Measurements from ENCODE around the gene ATP2B2. TPM values are rescaled to one million over a fixed set of nuclear protein-coding genes. Genes with fewer than 3 reads are reported as not detected.

Gene ATP2B2
- total RNA-seq, 1 experiment from 2014 or later: not detected

DNA sequence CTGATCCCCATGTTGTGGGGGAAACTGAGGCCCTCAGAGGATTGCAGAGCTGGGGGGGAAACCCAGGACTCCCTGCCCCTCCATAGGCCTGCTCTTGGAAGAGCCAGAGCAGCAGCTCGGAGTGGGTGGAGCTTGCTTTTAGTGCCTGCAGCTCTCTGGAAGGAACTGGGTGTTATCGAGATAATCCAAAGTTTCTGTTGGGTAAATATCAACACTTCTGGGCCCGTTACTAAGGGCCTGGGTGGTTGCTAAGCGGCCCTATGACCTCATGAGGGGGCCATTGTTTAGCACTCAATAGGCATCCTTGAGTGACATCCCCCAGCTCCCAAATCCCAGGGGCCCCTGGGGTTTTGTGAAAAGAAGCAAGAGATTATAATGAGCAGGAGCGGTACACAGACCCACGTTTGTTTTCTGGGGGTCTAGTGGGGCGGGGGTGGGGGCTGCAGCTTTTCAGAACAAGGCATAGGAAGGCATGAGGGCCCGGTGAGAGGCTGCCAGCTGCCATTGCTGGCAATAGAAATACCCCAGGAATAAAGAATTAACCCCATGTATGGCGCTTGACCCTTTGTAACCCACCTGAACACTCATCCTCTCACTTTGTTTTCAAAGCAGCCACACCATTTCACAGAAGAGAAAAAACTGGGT is 48.3 kb upstream of the ATP2B2 start:
- no peak for ATAC-seq
- Histone ChIP-seq H3K9ac (ENCODE audit: low read length) (no peak overlapping the region), H3K9me2 (ENCODE audit: insufficient read depth) (no peaks in the 10 kb centered on the region), H3K4me2 (ENCODE audit: low read length) (no peak overlapping the region), H4K20me1 (ENCODE audit: insufficient read depth) (no peaks in the 10 kb centered on the region), H3K27ac (ENCODE audit: low read depth, low read length) (no peak overlapping the region), H3K9me3 (ENCODE audit: control insufficient read depth in 1 of 2, insufficient read depth in 1 of 2, low read depth in 1 of 2, low read length in 2 of 2) (no peaks in the 10 kb centered on the region), H3K36me3 (ENCODE audit: control insufficient read depth in 1 of 2, insufficient read depth in 2 of 2, low read length in 2 of 2) (no peaks in the 10 kb centered on the region), H2AFZ (ENCODE audit: low read depth, low read length, poor library complexity, severe bottlenecking) (no peak overlapping the region), H3K4me1 (ENCODE audit: control insufficient read depth in 1 of 2, insufficient read depth in 2 of 2, low read length in 2 of 2) (peaks cover 19 to 46% of the 10 kb centered on the region in 2 experiments; a peak in 3 of 4 replicates), H3K27me3 (ENCODE audit: insufficient read depth, low read length) (no peaks in the 10 kb centered on the region; the same call in 1 of the 2 replicates), H3K79me2 (ENCODE audit: insufficient read depth, low read length) (no peaks in the 10 kb centered on the region), H3K4me3 (replicated peaks in 1 of 2; ENCODE audit: low read depth in 1 of 2, low read length in 2 of 2) (no peak overlapping the region)
- intact Hi-C loops (cut with micrococcal nuclease): no loop called here
- ChIA-PET CTCF (no interaction called here), POLR2A (no interaction called here), RAD21 (ENCODE audit: low non-redundant PET in 1 of 2, low total read pairs in 2 of 2, uncharacterized antibody in 2 of 2, unreplicated experiment in 2 of 2) (no interaction called here)
- DNase-seq (ENCODE audit: low read depth, low spot score): no peak
- no TSS peak for BruUV-seq (replicated peaks)
- no peak for TF ChIP-seq POLR2AphosphoS5 (IDR thresholded peaks at IDR 0.05; ENCODE audit: low read depth, low read length)
- no peak for TF ChIP-seq ZNF274 (IDR thresholded peaks at IDR 0.05; ENCODE audit: low read depth, low read length)
- TF ChIP-seq ELF1 (IDR thresholded peaks at IDR 0.05; ENCODE audit: borderline replicate concordance, low read depth): no peak
- no peak for TF ChIP-seq CBX3 (IDR thresholded peaks at IDR 0.05; ENCODE audit: low read depth)
- TF ChIP-seq CEBPB (IDR thresholded peaks at IDR 0.05; ENCODE audit: low read depth): no peak
- TF ChIP-seq, protein P1, sequence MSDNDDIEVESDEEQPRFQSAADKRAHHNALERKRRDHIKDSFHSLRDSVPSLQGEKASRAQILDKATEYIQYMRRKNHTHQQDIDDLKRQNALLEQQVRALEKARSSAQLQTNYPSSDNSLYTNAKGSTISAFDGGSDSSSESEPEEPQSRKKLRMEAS (IDR thresholded peaks at IDR 0.05): no peak
- TF ChIP-seq TCF7L2 (IDR thresholded peaks at IDR 0.05; ENCODE audit: borderline replicate concordance, extremely low read depth, insufficient read depth, insufficient read length): no peak
- no peak for TF ChIP-seq FOSL1 (IDR thresholded peaks at IDR 0.05; ENCODE audit: low read depth)

DNA sequence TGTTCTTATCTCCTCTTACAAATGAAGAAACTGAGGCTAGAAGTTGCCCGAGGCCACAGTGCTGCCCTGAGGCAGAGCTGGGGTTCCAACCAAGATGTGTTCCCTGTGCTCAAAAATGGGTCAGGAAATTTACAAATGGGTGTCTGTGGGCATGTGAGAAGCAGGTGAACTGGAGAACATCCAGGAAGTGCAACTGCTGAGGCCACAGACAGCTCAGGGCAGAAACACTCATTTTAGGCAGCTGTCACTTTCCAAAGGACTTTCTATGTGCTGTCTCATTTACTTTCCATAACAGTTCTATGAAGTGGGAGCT is 47.2 kb upstream of the ATP2B2 start:
- Histone ChIP-seq H3K4me3 (replicated peaks in 1 of 2; ENCODE audit: low read depth in 1 of 2, low read length in 2 of 2) (no peak overlapping the region), H3K36me3 (ENCODE audit: control insufficient read depth in 1 of 2, insufficient read depth in 2 of 2, low read length in 2 of 2) (no peaks in the 10 kb centered on the region), H3K9me3 (ENCODE audit: control insufficient read depth in 1 of 2, insufficient read depth in 1 of 2, low read depth in 1 of 2, low read length in 2 of 2) (no peaks in the 10 kb centered on the region), H2AFZ (ENCODE audit: low read depth, low read length, poor library complexity, severe bottlenecking) (peak overlapping the region; percentile 89), H3K27me3 (ENCODE audit: insufficient read depth, low read length) (no peaks in the 10 kb centered on the region; the same call in 1 of the 2 replicates), H3K4me1 (ENCODE audit: control insufficient read depth in 1 of 2, insufficient read depth in 2 of 2, low read length in 2 of 2) (peaks cover 15 to 41% of the 10 kb centered on the region in 2 experiments; a peak in 3 of 4 replicates), H4K20me1 (ENCODE audit: insufficient read depth) (no peaks in the 10 kb centered on the region), H3K27ac (ENCODE audit: low read depth, low read length) (no peak overlapping the region), H3K79me2 (ENCODE audit: insufficient read depth, low read length) (no peaks in the 10 kb centered on the region), H3K9me2 (ENCODE audit: insufficient read depth) (no peaks in the 10 kb centered on the region), H3K9ac (ENCODE audit: low read length) (no peak overlapping the region; the same call in 1 of the 2 replicates), H3K4me2 (ENCODE audit: low read length) (peak overlapping the region; percentile 70)
- CTCF ChIA-PET: no interaction called here
- BruUV-seq (replicated peaks): no TSS peak
- ATAC-seq (0 out of 2 replicates have a peak, but pooled peaks have one; percentile 4), DNase-seq (ENCODE audit: low read depth, low spot score) (no peak)
- POLR2A ChIA-PET: no interaction called here
- RAD21 ChIA-PET (ENCODE audit: low non-redundant PET in 1 of 2, low total read pairs in 2 of 2, uncharacterized antibody in 2 of 2, unreplicated experiment in 2 of 2): no interaction called here
- TF ChIP-seq FOSL1 (IDR thresholded peaks at IDR 0.05; ENCODE audit: low read depth) (no peak), ZBTB33 (IDR thresholded peaks at IDR 0.05; ENCODE audit: extremely low read depth, insufficient replicate concordance, low read length) (no peak), ELF1 (IDR thresholded peaks at IDR 0.05; ENCODE audit: borderline replicate concordance, low read depth) (no peak), CEBPB (IDR thresholded peaks at IDR 0.05; ENCODE audit: low read depth) (no peak), ZNF274 (IDR thresholded peaks at IDR 0.05; ENCODE audit: low read depth, low read length) (no peak), JUND (IDR thresholded peaks at IDR 0.05) (no peak), RAD21 (IDR thresholded peaks at IDR 0.05; ENCODE audit: low read depth) (no peak)
- TF ChIP-seq, protein P1 (IDR thresholded peaks at IDR 0.05): no peak
- intact Hi-C loops (cut with micrococcal nuclease): no loop called here

Measured in HCT116 (cell line).